ENCODE data around the gene LIPN.
"Not testable (repeated sequence)": the region's sequence is repeated elsewhere in the genome, so short reads cannot be mapped to it uniquely, and the experiment has no call there.

LIPN gene

GRCh38 chr10:88728107-88728763 lies 31.6 kb upstream of the LIPN start:
- Histone ChIP-seq H3K27me3 (ENCODE audit: control insufficient read depth, insufficient read depth, low read length) (no peaks in the 10 kb centered on the region), H3K4me3 (ENCODE audit: low read depth, low read length) (no peak overlapping the region), H3K9me3 (ENCODE audit: control insufficient read depth, low read length) (no peaks in the 10 kb centered on the region), H2AFZ (no peak overlapping the region), H3K27ac (no peak overlapping the region), H3K79me2 (no peaks in the 10 kb centered on the region), H3K4me1 (no peaks in the 10 kb centered on the region), H3K9ac (no peak overlapping the region), H3K36me3 (ENCODE audit: control insufficient read depth, insufficient read depth, low read length) (no peaks in the 10 kb centered on the region), H3K4me2 (ENCODE audit: low read length) (no peak overlapping the region)
- TF ChIP-seq CTCF (IDR thresholded peaks at IDR 0.05), result no peak

DNA sequence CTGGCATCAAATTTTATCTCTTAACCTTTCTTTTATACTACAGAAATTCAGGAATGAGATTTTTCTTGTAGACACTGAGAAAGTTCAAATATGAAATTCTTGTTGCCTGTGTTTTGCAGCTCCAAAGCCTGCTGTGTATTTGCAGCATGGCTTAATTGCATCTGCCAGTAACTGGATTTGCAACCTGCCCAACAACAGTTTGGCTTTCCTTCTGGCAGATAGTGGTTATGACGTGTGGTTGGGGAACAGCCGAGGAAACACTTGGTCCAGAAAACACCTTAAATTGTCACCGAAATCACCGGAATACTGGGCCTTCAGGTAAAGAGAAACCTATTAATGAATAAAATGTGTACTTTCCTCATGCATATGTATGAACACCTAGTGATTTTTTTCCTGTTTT lies 29.0 kb upstream of the LIPN start:
- H2AFZ ChIP-seq, result no peak overlapping the region
- H3K9ac ChIP-seq, result no peak overlapping the region
- no peaks in the 10 kb centered on the region for H3K4me1 ChIP-seq
- no peak overlapping the region for H3K4me2 ChIP-seq (ENCODE audit: low read length)
- H3K27me3 ChIP-seq (ENCODE audit: control insufficient read depth, insufficient read depth, low read length), result no peaks in the 10 kb centered on the region
- no peak overlapping the region for H3K4me3 ChIP-seq (ENCODE audit: low read depth, low read length)
- no peak overlapping the region for H3K27ac ChIP-seq
- no peaks in the 10 kb centered on the region for H3K79me2 ChIP-seq
- no peaks in the 10 kb centered on the region for H3K36me3 ChIP-seq (ENCODE audit: control insufficient read depth, insufficient read depth, low read length)
- H3K9me3 ChIP-seq (ENCODE audit: control insufficient read depth, low read length), result no peaks in the 10 kb centered on the region
- no peak for TF ChIP-seq CTCF (IDR thresholded peaks at IDR 0.05)

GRCh38 chr10:88731296-88731695 lies 28.5 kb upstream of the LIPN start:
- Histone ChIP-seq H3K4me1 (no peaks in the 10 kb centered on the region), H3K9me3 (ENCODE audit: control insufficient read depth, low read length) (no peaks in the 10 kb centered on the region), H3K27me3 (ENCODE audit: control insufficient read depth, insufficient read depth, low read length) (no peaks in the 10 kb centered on the region), H2AFZ (no peak overlapping the region), H3K36me3 (ENCODE audit: control insufficient read depth, insufficient read depth, low read length) (no peaks in the 10 kb centered on the region), H3K4me3 (ENCODE audit: low read depth, low read length) (no peak overlapping the region), H3K27ac (no peak overlapping the region), H3K9ac (no peak overlapping the region), H3K79me2 (no peaks in the 10 kb centered on the region), H3K4me2 (ENCODE audit: low read length) (no peak overlapping the region)
- TF ChIP-seq CTCF (IDR thresholded peaks at IDR 0.05), result no peak

DNA sequence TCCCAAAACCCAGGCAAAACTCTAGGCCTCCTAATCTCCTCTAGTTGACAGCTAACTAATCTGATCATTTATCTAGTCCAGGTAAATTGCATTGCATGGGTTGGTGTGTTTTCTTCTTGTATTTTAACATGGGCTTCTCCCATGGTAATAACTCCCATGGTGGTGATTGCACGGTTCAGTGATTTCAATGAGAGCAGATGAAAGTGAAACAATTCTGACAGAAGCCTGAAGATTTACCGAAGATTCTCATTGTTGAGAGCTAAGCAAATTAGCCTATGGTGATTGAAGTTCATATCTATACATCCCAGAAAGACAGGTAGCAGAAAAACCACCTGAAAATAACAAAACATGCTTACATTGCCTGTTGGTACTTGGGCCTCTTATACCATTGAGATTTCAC lies 26.6 kb upstream of the LIPN start:
- Histone ChIP-seq H2AFZ (no peak overlapping the region), H3K9ac (no peak overlapping the region), H3K27ac (no peak overlapping the region), H3K27me3 (ENCODE audit: control insufficient read depth, insufficient read depth, low read length) (no peaks in the 10 kb centered on the region), H3K79me2 (no peaks in the 10 kb centered on the region), H3K4me3 (ENCODE audit: low read depth, low read length) (no peak overlapping the region), H3K9me3 (ENCODE audit: control insufficient read depth, low read length) (no peaks in the 10 kb centered on the region), H3K4me2 (ENCODE audit: low read length) (no peak overlapping the region), H3K36me3 (ENCODE audit: control insufficient read depth, insufficient read depth, low read length) (no peaks in the 10 kb centered on the region), H3K4me1 (no peaks in the 10 kb centered on the region)
- TF ChIP-seq CTCF (IDR thresholded peaks at IDR 0.05), result no peak

DNA sequence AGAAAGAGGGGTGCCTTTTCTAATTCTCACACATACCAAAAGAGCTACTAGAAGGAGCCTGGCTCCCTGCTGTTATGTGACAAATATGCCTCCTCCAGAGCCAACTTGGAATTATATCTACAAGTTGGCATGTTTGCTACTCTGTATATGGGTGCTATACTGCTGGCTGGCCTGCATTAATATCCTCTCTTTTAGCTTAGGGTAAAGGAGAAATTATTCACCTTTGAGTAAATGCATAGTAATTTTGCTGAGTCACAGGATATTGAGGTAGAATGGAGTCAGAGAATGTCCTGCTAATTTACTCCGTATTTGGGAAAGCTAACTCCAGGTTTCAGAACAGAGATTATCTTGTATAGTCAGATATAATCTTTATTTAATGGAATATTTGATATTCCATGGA lies 24.2 kb upstream of the LIPN start:
- Histone ChIP-seq H3K27me3 (ENCODE audit: control insufficient read depth, insufficient read depth, low read length) (no peaks in the 10 kb centered on the region), H3K4me2 (ENCODE audit: low read length) (no peak overlapping the region), H2AFZ (no peak overlapping the region), H3K4me1 (no peaks in the 10 kb centered on the region), H3K9ac (no peak overlapping the region), H3K79me2 (no peaks in the 10 kb centered on the region), H3K4me3 (ENCODE audit: low read depth, low read length) (no peak overlapping the region), H3K27ac (no peak overlapping the region), H3K9me3 (ENCODE audit: control insufficient read depth, low read length) (no peaks in the 10 kb centered on the region), H3K36me3 (ENCODE audit: control insufficient read depth, insufficient read depth, low read length) (no peaks in the 10 kb centered on the region)
- TF ChIP-seq CTCF (IDR thresholded peaks at IDR 0.05), result no peak

- H3K4me3 ChIP-seq (ENCODE audit: low read depth, low read length); H3K27me3 ChIP-seq (ENCODE audit: control insufficient read depth, insufficient read depth, low read length); H2AFZ ChIP-seq; H3K79me2 ChIP-seq; H3K4me2 ChIP-seq (ENCODE audit: low read length); H3K9ac ChIP-seq; H3K9me3 ChIP-seq (ENCODE audit: control insufficient read depth, low read length); H3K36me3 ChIP-seq (ENCODE audit: control insufficient read depth, insufficient read depth, low read length); H3K4me1 ChIP-seq; H3K27ac ChIP-seq: not testable (repeated sequence)
These were observed 17.9 kb upstream of the LIPN start for GRCh38 chr10:88741921-88742320.
